Mesenchymal stem cell (in vitro differentiated cells and primary cell): ENCODE measurements around the gene RASSF6.

Source experiments
- DNase-seq: peaks from one replicate; pipeline ENCODE4 v3.0.0-alpha.2; 2013
- H2AFZ ChIP-seq: one replicate; pipeline ENCODE4 v1.6.1; 2013; ENCODE audit warnings: low read depth, mild to moderate bottlenecking, control low read depth, inconsistent platforms, low read length, moderate library complexity
- H2AK5ac ChIP-seq: 2 replicates; pipeline ENCODE4 v1.6.1; 2013; ENCODE audit warnings: low read length, moderate library complexity, mild to moderate bottlenecking, inconsistent platforms; ENCODE audit not compliant: severe bottlenecking
- H2BK120ac ChIP-seq: one replicate; pipeline ENCODE4 v1.6.1; 2013; ENCODE audit warnings: low read depth, mild to moderate bottlenecking, inconsistent platforms, low read length, moderate library complexity
- H2BK12ac ChIP-seq, 2 experiments: one replicate each; pipeline ENCODE4 v1.6.1; 2013; ENCODE audit warnings: inconsistent platforms in 2 of 2, low read length in 2 of 2, mild to moderate bottlenecking in 2 of 2, moderate library complexity in 2 of 2, control low read depth in 1 of 2
- H2BK15ac ChIP-seq: one replicate; pipeline ENCODE4 v1.6.1; 2013; ENCODE audit warnings: mild to moderate bottlenecking, low read depth, inconsistent platforms; ENCODE audit not compliant: poor library complexity, severe bottlenecking
- H2BK5ac ChIP-seq: 2 replicates; pipeline ENCODE4 v1.6.1; 2013; ENCODE audit warnings: low read depth, mild to moderate bottlenecking, low read length, control low read depth, inconsistent platforms; ENCODE audit not compliant: poor library complexity, severe bottlenecking
- H3K14ac ChIP-seq, 2 experiments: one replicate each; pipeline ENCODE4 v1.6.1; 2013; ENCODE audit warnings: inconsistent platforms in 2 of 2, low read length in 2 of 2, control low read depth in 1 of 2, mild to moderate bottlenecking in 1 of 2, moderate library complexity in 1 of 2
- H3K18ac ChIP-seq, 2 experiments: one replicate each; pipeline ENCODE4 v1.6.1; 2013; ENCODE audit warnings: inconsistent platforms in 2 of 2, low read length in 2 of 2, control low read depth in 1 of 2, low read depth in 1 of 2, mild to moderate bottlenecking in 1 of 2
- H3K23ac ChIP-seq, 2 experiments: one replicate each; pipeline ENCODE4 v1.6.1; 2013; ENCODE audit warnings: inconsistent platforms in 2 of 2, low read length in 2 of 2, mild to moderate bottlenecking in 2 of 2, moderate library complexity in 2 of 2, control low read depth in 1 of 2
- H3K27ac ChIP-seq: 2 replicates; pipeline ENCODE4 v1.5.1; 2013; ENCODE audit warnings: mild to moderate bottlenecking, moderate library complexity, low read length, control low read depth, inconsistent platforms; ENCODE audit not compliant: poor library complexity, severe bottlenecking
- H3K27me3 ChIP-seq, 2 experiments: 2 replicates each; pipeline versions ENCODE4 v1.6.1 to v1.7.0; 2013; ENCODE audit warnings: low read length in 2 of 2, mild to moderate bottlenecking in 2 of 2, moderate library complexity in 2 of 2, control low read depth in 1 of 2, inconsistent platforms in 1 of 2; ENCODE audit not compliant: control insufficient read depth in 1 of 2, insufficient read depth in 1 of 2
- H3K36me3 ChIP-seq, 2 experiments: 2 replicates each; pipeline versions ENCODE4 v1.6.1 to v1.7.0; 2013; ENCODE audit warnings: low read length in 2 of 2, control low read depth in 1 of 2, inconsistent platforms in 1 of 2, low read depth in 1 of 2, mild to moderate bottlenecking in 1 of 2; ENCODE audit not compliant: insufficient read depth in 2 of 2, control insufficient read depth in 1 of 2
- H3K4ac ChIP-seq, 2 experiments: one replicate each; pipeline ENCODE4 v1.6.1; 2013; ENCODE audit warnings: inconsistent platforms in 2 of 2, low read length in 2 of 2, mild to moderate bottlenecking in 2 of 2, moderate library complexity in 2 of 2, control low read depth in 1 of 2, low read depth in 1 of 2
- H3K4me1 ChIP-seq: 2 replicates; pipeline ENCODE4 v1.6.1; 2013; ENCODE audit warnings: low read depth, low read length, control low read depth; ENCODE audit not compliant: control insufficient read depth, insufficient read depth
- H3K4me2 ChIP-seq: 2 replicates; pipeline ENCODE4 v1.6.1; 2013; ENCODE audit warnings: low read length, mild to moderate bottlenecking, inconsistent platforms; ENCODE audit not compliant: poor library complexity, severe bottlenecking
- H3K4me3 ChIP-seq, 2 experiments: 2 replicates each; pipeline versions ENCODE4 v1.5.1 to v1.7.0; 2013; ENCODE audit warnings: low read length in 2 of 2, mild to moderate bottlenecking in 2 of 2, control low read depth in 1 of 2, low read depth in 1 of 2; ENCODE audit not compliant: insufficient read depth in 1 of 2
- H3K79me1 ChIP-seq: replicated peaks from 2 replicates; pipeline ENCODE4 v1.6.1; 2013; ENCODE audit warnings: mild to moderate bottlenecking, control low read depth, low read length, inconsistent platforms; ENCODE audit not compliant: poor library complexity, severe bottlenecking
- H3K9ac ChIP-seq: 2 replicates; pipeline ENCODE4 v1.7.0; 2013; ENCODE audit warnings: mild to moderate bottlenecking, low read length, moderate library complexity
- H3K9me3 ChIP-seq: 2 replicates; pipeline ENCODE4 v1.7.0; 2013; ENCODE audit warnings: mild to moderate bottlenecking, low read length; ENCODE audit not compliant: control insufficient read depth
- H4K8ac ChIP-seq: one replicate; pipeline ENCODE4 v1.6.1; 2013; ENCODE audit warnings: inconsistent platforms, mild to moderate bottlenecking, low read length, moderate library complexity
- H4K91ac ChIP-seq: one replicate; pipeline ENCODE4 v1.6.1; 2013; ENCODE audit warnings: mild to moderate bottlenecking, low read length, inconsistent platforms
- whole genome bisulfite sequencing: methylation state at CpG from one replicate; pipeline ENCODE4 v1.1.7; 2013; ENCODE audit warnings: mixed read lengths; 5-methylcytosine and 5-hydroxymethylcytosine counted together

Gene RASSF6

DNA sequence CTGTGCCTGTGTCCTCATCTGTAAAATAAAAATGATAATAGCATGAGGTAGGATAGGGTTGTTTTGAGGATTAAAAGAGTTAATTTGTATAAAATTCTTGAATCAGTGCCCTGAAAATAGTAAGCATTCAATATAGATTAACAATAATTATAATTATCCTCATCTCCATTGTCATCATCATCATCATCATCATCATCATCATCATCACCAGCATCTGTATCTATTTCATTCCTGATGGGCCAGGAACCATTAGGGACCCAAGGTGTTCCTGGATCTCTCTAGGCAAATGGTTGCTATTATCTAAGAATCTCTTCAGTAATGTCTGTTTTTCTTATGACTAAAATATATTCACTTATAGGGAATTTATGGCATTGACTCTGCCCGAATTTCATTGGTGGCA is 31.6 kb downstream of the RASSF6 start:
- H3K9me3 ChIP-seq = no peaks in the 10 kb centered on the region
- no CpG with 5 or more reads among the region's 1 CpG for whole genome bisulfite sequencing

DNA sequence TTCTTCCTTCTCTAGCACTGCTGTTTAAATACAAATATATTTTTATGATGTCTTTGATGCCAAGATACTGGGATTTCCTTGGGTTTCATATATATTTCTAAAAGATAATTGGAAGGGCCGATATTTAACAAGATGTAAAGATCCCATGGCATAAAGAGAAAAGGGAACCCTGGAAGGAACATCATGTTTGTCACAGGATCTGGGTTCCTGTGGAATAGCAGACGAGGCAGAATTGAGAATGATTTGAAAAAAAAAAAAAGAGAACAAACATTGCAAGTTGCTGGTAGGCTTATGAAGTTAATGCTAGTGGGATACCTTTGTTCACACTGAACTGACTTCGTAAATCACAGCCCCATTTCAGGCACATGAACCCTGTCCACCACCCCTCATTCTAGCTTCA is 33.6 kb downstream of the RASSF6 start:
- H3K4me3 ChIP-seq = no peak overlapping the region
- no peak overlapping the region for H3K4ac ChIP-seq
- H4K8ac ChIP-seq = no peak overlapping the region
- no peak overlapping the region for H2BK5ac ChIP-seq
- H3K4me1 ChIP-seq = no peaks in the 10 kb centered on the region
- H3K27me3 ChIP-seq = no peaks in the 10 kb centered on the region
- DNase-seq = no peak
- no peak overlapping the region for H3K14ac ChIP-seq
- no peak overlapping the region for H2AK5ac ChIP-seq
- no peak overlapping the region for H3K27ac ChIP-seq
- WGBS = 88% methylated on average over 2 of the region's 3 CpGs
- no peaks in the 10 kb centered on the region for H3K36me3 ChIP-seq
- no peak overlapping the region for H4K91ac ChIP-seq
- no peaks in the 10 kb centered on the region for H3K9me3 ChIP-seq
- H2BK15ac ChIP-seq = no peak overlapping the region
- no peak overlapping the region for H3K23ac ChIP-seq
- no peak overlapping the region for H3K9ac ChIP-seq
- no peak overlapping the region for H3K18ac ChIP-seq
- no peak overlapping the region for H2AFZ ChIP-seq
- H3K79me1 ChIP-seq = no peaks in the 10 kb centered on the region
- no peak overlapping the region for H2BK120ac ChIP-seq
- no peak overlapping the region for H2BK12ac ChIP-seq
- H3K4me2 ChIP-seq = no peak overlapping the region

More for the DNA sequence above, 31.6 kb downstream of the RASSF6 start:
- Histone ChIP-seq H2BK12ac (no peak overlapping the region), H3K4me2 (no peak overlapping the region), H3K27ac (no peak overlapping the region), H3K4me1 (no peaks in the 10 kb centered on the region), H2BK5ac (no peak overlapping the region), H3K4ac (no peak overlapping the region), H3K23ac (no peak overlapping the region), H3K79me1 (no peaks in the 10 kb centered on the region), H3K36me3 (no peaks in the 10 kb centered on the region), H3K9ac (no peak overlapping the region), H4K8ac (no peak overlapping the region), H3K18ac (no peak overlapping the region), H4K91ac (no peak overlapping the region), H3K14ac (no peak overlapping the region), H2BK120ac (no peak overlapping the region), H3K27me3 (no peaks in the 10 kb centered on the region), H2AFZ (no peak overlapping the region), H2BK15ac (no peak overlapping the region), H2AK5ac (no peak overlapping the region), H3K4me3 (no peak overlapping the region)
- no peak for DNase-seq

GRCh38 chr4:73586040-73586439 is 34.2 kb downstream of the RASSF6 start:
- H2AFZ ChIP-seq = no peak overlapping the region

DNA sequence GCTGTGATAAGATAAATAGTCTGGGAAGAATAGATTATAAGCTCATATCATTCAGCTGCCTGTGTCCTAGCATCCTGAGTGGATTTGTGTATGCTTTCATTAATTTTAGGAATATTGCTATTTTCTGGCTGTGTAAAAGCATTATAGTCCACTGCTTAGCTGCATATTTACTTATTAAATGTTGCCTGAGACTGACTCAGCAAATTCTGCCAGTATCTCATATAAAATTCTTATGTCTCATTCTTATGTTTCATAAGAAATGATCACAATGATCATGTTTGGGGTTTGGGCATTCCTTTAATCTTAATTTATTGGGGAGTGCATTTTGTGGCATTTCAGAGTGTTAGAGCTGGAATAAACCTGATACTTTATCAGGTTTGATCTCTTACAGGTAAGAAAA is 34.9 kb downstream of the RASSF6 start:
- Histone ChIP-seq H2BK120ac (no peak overlapping the region), H2BK5ac (no peak overlapping the region), H3K18ac (no peak overlapping the region), H3K36me3 (no peaks in the 10 kb centered on the region), H3K4ac (no peak overlapping the region), H3K4me3 (no peak overlapping the region), H3K79me1 (no peaks in the 10 kb centered on the region), H2AFZ (no peak overlapping the region), H3K9ac (no peak overlapping the region), H3K23ac (no peak overlapping the region), H2BK15ac (no peak overlapping the region), H3K4me2 (no peak overlapping the region), H3K4me1 (no peaks in the 10 kb centered on the region), H3K27ac (no peak overlapping the region), H2BK12ac (no peak overlapping the region), H2AK5ac (no peak overlapping the region), H3K27me3 (no peaks in the 10 kb centered on the region), H3K14ac (no peak overlapping the region), H4K8ac (no peak overlapping the region), H4K91ac (no peak overlapping the region), H3K9me3 (no peaks in the 10 kb centered on the region)
- DNase-seq = no peak

More at GRCh38 chr4:73586040-73586439, 34.2 kb downstream of the RASSF6 start:
- Histone ChIP-seq H3K27ac (no peak overlapping the region), H3K14ac (no peak overlapping the region), H3K79me1 (no peaks in the 10 kb centered on the region), H3K4me3 (no peak overlapping the region), H3K9ac (no peak overlapping the region), H2BK12ac (no peak overlapping the region), H3K23ac (no peak overlapping the region), H3K4ac (no peak overlapping the region), H2AK5ac (no peak overlapping the region), H3K4me2 (no peak overlapping the region), H2BK15ac (no peak overlapping the region), H2BK5ac (no peak overlapping the region), H2BK120ac (no peak overlapping the region), H3K9me3 (no peaks in the 10 kb centered on the region), H3K18ac (no peak overlapping the region), H3K36me3 (no peaks in the 10 kb centered on the region), H4K8ac (no peak overlapping the region), H4K91ac (no peak overlapping the region), H3K4me1 (no peaks in the 10 kb centered on the region), H3K27me3 (no peaks in the 10 kb centered on the region)
- no peak for DNase-seq
- WGBS = no CpG with 5 or more reads among the region's 1 CpG
